G401.6 (cell line): ENCODE measurements around the gene PNKD.

Source experiments
- FAIRE-seq: peaks from 2 replicates; lab custom pipeline; 2012; peaks lifted over from hg19 to GRCh38; lab: Jason Lieb, UNC

PNKD gene

DNA sequence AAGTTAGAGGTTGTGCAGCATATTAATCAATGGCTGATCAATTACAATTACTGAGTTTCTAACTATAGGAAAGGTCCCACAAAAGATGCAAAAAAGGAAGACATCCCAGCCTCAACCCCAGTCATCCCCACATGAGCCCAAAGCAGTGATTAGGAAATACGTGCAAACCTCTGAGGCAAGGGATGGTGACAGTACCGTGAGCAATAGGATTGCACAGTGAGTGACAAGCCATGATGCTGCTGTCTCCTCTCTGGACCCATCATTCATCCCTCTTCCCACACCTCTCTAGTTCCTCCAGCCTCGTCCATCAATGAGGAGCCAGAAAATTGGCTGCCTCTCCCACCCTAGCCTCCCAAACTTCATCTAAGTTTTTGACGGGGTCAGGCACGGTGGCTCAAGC is 107.7 kb downstream of the PNKD start:
- no peak for FAIRE-seq

DNA sequence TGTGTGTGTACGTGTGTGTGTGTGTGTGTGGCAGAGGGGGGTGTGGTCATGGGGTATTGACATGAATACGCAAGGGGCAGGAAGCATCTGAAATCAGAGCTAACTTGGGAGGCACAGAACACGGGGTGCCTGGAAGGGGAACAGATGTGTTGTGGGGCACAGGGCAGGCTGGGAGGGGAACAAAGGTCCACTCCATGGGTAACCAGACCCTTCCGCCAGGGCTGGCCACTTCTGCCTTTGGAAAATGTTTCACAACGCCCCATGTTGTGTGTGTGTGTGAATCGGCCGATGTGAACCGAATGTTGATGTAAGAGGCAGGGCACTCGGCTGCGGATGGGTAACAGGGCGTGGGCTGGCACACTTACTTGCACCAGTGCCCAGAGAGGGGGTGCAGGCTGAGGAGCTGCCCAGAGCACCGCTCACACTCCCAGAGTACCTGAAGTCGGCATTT is 111.6 kb downstream of the PNKD start, which contains the start of gene SLC11A1:
SLC11A1 (plus strand) TSS at position 358 of the 451 bp plus-strand sequence. CDS start 96 bp downstream, outside the sequence.
- no peak for FAIRE-seq

DNA sequence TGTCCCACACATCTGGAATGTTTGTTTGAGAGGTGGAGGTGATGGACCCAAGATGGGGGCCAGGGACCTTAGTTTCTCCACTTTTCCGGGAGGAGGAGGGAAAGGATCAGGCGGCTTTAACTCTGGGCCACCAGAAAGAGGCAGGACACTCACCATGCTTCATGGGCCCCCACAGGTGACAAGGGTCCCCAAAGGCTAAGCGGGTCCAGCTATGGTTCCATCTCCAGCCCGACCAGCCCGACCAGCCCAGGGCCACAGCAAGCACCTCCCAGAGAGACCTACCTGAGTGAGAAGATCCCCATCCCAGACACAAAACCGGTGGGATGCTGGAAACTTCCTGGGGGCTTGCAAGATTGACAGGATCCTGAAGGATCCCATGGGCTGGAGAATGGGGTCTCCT is 112.5 kb downstream of the PNKD start:
- FAIRE-seq: no peak

- FAIRE-seq: no peak
Observed at GRCh38 chr2:218383892-218384519, 113.7 kb downstream of the PNKD start.

DNA sequence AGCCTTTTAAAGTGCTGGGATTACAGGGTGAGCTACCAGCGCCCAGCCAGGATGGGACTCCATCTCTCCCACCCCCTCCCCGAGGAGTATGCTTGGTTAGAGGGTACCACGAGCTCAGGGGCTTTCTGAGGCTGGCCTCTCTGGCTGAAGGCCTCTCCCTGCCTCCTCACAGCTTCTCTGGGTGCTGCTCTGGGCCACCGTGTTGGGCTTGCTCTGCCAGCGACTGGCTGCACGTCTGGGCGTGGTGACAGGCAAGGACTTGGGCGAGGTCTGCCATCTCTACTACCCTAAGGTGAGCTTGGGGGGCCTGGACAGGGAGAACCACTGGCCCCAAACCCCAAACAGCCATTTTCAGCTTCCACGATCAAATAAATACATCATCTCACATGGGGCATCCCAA is 114.7 kb downstream of the PNKD start:
- FAIRE-seq: no peak

DNA sequence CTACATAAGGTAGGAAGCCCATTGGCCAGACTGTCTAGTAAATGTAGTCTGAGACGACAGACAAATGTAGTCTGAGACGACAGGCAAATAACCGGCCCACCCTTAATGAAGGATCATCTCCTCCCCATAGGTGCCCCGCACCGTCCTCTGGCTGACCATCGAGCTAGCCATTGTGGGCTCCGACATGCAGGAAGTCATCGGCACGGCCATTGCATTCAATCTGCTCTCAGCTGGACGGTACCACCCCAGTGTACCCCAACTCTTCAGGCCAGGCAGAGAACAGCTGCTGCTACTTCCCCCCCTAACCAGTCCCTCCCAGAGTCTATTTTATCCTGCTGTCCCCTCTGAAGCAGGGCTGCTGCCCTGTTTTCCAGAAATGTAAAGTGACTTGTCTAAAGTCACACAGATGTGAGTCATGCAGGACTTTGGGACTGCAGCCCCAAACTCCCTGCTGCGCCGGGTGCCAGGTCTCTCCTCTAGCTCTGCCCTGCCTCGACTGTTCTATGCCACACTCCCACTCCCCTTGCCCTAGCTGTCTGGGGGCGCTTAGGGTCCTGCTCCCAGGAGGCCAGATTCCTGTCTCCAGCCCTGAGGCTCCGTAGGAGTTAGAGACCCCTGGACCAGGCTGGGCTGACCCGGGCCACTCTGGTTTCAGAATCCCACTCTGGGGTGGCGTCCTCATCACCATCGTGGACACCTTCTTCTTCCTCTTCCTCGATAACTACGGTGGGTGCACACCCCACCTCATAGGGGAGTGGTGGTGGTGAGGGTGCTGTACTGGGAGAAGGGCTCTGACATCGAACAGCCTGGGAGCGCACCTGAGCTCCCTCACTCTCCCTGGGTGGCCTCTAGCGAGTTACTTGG is 116.4 kb downstream of the PNKD start:
- no peak for FAIRE-seq

DNA sequence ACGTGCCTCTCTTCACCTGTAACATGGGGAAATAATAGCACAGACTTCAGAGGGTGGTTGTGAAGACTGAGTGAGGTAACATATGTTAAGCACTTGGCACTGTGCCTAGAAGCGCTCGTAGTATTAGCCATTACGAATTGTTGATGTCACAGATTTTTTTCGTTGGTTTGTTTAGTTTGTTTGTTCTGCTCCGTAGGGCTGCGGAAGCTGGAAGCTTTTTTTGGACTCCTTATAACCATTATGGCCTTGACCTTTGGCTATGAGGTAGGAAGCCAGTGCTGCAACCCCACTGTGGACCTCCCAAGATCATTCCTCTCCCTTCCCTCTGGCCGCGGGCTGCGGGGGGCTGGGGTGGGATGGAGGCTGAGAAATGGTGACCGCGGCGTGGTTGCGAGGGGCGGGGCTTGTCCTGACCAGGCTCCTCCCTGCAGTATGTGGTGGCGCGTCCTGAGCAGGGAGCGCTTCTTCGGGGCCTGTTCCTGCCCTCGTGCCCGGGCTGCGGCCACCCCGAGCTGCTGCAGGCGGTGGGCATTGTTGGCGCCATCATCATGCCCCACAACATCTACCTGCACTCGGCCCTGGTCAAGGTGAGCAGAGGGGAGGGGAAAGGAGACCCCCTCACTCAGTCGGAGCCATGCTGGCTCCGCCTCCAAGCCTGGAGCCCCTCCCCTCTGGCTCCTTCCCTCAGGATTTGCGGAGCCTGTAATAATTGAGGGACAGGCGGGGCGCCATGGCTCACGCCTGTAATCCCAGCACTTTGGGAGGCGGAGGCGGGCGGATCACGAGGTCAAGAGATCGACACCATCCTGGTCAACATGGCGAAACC is 117.3 kb downstream of the PNKD start:
- FAIRE-seq: no peak

DNA sequence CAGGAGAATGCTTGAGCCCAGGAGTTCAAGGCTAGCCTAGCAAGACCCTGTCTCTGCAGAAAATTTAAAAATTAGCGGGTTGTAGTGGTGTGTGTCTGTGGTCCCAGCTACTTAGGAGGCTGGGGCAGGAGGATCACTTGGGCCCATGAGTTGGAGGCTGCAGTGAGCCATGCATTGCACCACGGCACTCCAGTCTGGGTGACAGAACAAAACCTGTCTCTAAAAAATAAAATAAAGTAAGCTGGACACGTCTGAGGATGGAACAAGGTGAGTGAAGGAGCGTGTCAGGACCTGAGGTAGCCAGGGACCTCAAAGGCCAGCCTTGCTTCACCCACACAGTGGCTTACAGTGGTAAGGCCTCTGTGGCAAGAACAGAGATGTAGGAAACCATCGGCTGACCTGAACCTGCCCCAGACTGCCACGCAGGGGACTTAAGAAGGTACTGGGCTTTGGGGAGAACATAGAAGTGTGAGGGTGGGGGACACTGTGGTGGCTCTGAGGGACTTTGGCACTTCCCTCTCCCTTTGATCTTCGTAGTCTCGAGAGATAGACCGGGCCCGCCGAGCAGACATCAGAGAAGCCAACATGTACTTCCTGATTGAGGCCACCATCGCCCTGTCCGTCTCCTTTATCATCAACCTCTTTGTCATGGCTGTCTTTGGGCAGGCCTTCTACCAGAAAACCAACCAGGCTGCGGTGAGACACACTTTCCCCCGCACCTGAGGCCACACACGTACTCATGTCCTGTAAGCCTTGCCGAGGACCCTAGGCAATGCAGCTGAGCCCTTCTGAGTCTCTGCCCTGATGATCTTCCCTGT is 119.2 kb downstream of the PNKD start:
- no peak for FAIRE-seq

GRCh38 chr2:218391202-218391601 is 120.9 kb downstream of the PNKD start:
- FAIRE-seq: no peak

DNA sequence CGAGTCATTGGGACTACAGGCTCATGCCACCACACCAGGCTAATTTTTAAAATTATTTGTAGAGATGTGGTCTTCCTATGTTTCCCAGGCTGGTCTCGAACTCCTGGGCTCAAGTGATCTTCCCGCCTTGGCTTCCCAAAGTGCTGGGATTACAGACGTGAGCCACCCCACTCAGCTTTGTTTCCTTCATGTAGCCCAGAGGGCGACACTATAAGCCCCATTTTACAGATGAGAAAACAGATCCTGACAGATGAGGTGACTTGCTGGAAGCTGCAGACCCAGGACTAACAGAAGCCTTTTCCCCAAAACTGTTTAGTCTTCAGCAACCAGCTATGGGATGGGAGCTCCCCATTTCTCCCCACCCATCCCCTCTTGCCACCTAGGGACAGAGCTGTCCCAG is 122.1 kb downstream of the PNKD start:
- no peak for FAIRE-seq

- no peak for FAIRE-seq
Observed at GRCh38 chr2:218392891-218393462, 122.7 kb downstream of the PNKD start.

DNA sequence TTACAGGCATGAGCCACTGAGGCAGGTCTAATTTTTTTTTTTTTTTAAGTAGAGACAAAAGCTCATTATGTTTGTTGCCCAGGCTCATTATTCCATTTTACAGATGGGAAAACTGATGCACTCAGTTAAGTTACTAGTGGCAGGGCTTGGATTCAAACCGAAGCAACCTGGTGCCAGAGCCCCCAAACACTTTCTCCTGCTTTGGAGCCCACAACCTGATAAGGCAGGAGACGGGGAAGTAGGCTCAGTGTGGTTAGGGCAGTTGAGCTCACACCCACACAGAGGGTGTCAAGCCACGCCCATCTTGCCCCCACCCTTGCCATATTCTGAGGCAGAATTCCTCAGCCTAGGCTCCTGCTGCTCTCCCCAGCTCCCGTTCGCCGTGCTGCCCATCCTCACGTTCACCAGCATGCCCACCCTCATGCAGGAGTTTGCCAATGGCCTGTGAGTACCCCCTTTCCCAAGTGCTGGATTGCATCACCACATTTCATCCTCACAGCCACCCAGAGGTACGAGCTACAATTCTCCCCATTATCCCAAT is 123.5 kb downstream of the PNKD start:
- no peak for FAIRE-seq

GRCh38 chr2:218394298-218395089 is 124.2 kb downstream of the PNKD start:
- no peak for FAIRE-seq

DNA sequence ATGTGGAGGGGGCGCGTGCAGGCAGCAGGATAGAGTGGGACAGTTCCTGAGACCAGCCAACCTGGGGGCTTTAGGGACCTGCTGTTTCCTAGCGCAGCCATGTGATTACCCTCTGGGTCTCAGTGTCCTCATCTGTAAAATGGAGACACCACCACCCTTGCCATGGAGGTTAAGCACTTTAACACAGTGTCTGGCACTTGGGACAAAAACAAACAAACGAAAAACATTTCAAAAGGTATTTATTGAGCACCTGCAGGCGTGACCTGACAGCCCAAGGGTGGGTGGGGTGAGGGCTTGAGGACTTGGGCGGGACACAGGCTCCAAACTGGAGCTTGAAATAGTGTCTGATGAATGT is 124.7 kb downstream of the PNKD start:
- no peak for FAIRE-seq

- FAIRE-seq: no peak
Observed at GRCh38 chr2:218395456-218395825, 125.1 kb downstream of the PNKD start.

- peak; percentile 83 for FAIRE-seq
Observed at GRCh38 chr2:218395826-218396687, 125.7 kb downstream of the PNKD start.
